VCaP (cell line): ENCODE data around the gene DSG1.

Source experiments
- H3K27ac ChIP-seq: fragments of 450-650 bp; 2 replicates; pipeline ENCODE4 v1.5.1; 2017
- TF ChIP-seq, protein P1 (sequence below): fragments of 450-650 bp; conservative IDR thresholded peaks from 2 replicates; pipeline ENCODE4 v1.5.1; 2017; ENCODE audit warnings: mild to moderate bottlenecking, moderate library complexity

The DSG1 gene

GRCh38 chr18:31302991-31303390 lies 15.0 kb upstream of the DSG1 start:
- TF ChIP-seq, protein P1, sequence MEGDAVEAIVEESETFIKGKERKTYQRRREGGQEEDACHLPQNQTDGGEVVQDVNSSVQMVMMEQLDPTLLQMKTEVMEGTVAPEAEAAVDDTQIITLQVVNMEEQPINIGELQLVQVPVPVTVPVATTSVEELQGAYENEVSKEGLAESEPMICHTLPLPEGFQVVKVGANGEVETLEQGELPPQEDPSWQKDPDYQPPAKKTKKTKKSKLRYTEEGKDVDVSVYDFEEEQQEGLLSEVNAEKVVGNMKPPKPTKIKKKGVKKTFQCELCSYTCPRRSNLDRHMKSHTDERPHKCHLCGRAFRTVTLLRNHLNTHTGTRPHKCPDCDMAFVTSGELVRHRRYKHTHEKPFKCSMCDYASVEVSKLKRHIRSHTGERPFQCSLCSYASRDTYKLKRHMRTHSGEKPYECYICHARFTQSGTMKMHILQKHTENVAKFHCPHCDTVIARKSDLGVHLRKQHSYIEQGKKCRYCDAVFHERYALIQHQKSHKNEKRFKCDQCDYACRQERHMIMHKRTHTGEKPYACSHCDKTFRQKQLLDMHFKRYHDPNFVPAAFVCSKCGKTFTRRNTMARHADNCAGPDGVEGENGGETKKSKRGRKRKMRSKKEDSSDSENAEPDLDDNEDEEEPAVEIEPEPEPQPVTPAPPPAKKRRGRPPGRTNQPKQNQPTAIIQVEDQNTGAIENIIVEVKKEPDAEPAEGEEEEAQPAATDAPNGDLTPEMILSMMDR: no peak

GRCh38 chr18:31303771-31304170 lies 14.2 kb upstream of the DSG1 start:
- no peak overlapping the region for H3K27ac ChIP-seq
- TF ChIP-seq, protein P1: no peak

More at GRCh38 chr18:31302991-31303390, 15.0 kb upstream of the DSG1 start:
- H3K27ac ChIP-seq: no peak overlapping the region

DNA sequence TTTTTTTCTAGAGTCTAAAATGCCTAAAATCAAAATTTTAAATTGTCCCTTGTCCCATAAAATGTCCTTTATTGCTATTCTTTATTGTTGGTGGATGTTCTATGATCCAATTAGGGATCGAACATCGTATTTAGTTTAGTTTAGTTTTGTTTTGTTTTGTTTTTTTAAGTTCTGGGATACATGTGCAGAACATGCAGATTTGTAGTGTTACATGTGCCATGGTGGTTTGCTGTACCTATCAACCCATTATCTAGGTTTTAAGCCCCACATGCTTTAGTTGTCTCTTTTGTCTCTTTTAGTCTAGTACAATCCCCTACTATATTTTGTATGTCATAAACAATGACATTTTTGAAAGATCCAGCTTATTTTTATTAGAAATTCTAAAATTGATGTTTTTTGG lies 8.8 kb upstream of the DSG1 start:
- H3K27ac ChIP-seq: no peak overlapping the region
- TF ChIP-seq, protein P1: no peak

GRCh38 chr18:31316974-31317373 lies 986 bp upstream of the DSG1 start:
- TF ChIP-seq, protein P1: no peak
- H3K27ac ChIP-seq: no peak overlapping the region

- TF ChIP-seq, protein P1: no peak
- no peak overlapping the region for H3K27ac ChIP-seq
These were observed 3.8 kb downstream of the DSG1 start for GRCh38 chr18:31321719-31322118.

DNA sequence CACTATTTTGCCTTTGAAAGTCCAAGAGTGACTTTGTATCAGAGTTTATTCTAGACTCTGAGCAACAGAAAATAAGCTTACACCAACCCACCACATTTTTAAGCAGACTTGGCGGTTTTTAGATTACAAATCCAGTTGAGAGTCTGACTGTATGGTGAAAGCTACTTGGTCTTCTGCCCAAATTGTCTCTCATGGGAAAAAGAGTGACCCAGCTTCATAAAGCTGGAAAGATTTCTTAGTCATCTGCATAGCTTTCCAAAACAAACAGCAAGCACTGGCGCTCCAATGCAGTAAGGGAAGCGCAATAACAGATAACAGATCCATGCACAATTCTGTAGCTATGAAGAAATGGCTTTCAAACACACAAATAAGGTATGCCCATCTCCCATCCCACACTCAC lies 7.1 kb downstream of the DSG1 start:
- TF ChIP-seq, protein P1: no peak

DNA sequence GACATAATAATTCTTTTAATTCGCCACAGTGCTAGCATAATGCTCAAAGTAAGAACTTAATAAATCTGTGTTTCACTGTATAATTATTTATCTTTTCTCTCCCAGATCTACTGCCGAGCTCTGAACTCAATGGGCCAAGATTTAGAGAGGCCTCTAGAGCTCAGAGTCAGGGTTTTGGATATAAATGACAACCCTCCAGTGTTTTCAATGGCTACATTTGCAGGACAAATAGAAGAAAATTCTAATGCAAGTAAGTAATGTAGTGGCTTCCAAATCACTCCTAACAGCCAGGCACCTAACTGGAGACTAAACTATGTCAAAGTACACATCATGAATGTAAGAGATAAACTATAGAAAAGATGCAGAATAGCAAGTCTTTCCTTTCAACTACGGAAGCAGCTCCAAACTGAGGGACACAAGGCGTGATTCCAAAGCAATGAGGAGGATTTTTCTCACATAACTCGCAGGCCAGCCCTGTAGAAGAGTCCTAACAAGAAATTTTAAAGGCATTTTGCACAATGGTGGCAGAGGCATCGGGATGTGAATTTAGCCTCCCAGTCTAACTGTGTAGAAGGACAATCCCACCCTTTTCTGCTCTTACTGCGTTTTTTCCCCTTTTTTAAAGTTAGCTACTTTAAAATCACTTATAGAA lies 12.0 kb downstream of the DSG1 start:
- no peak overlapping the region for H3K27ac ChIP-seq
- TF ChIP-seq, protein P1: no peak

More for the DNA sequence above, 7.1 kb downstream of the DSG1 start:
- H3K27ac ChIP-seq: no peak overlapping the region
